Neuronal stem cell (in vitro differentiated cells): ENCODE measurements around the gene SERPINB4.

Experiments used
- DNase-seq: peaks from one replicate; pipeline ENCODE4 v3.0.0-alpha.2; 2013; ENCODE audit warnings: low spot score
- H2AFZ ChIP-seq: one replicate; pipeline ENCODE4 v1.6.1; 2013; ENCODE audit warnings: mild to moderate bottlenecking, low read length, inconsistent platforms
- H2AK5ac ChIP-seq: 2 replicates; pipeline ENCODE4 v1.6.1; 2013; ENCODE audit warnings: low read depth, mild to moderate bottlenecking, inconsistent platforms, low read length, moderate library complexity, mixed read lengths
- H2BK120ac ChIP-seq: 2 replicates; pipeline ENCODE4 v1.6.1; 2013; ENCODE audit warnings: low read depth, mild to moderate bottlenecking, inconsistent platforms, low read length, moderate library complexity, mixed read lengths
- H2BK12ac ChIP-seq: one replicate; pipeline ENCODE4 v1.6.1; 2013; ENCODE audit warnings: low read length, inconsistent platforms
- H2BK15ac ChIP-seq: 2 replicates; pipeline ENCODE4 v1.6.1; 2013; ENCODE audit warnings: mild to moderate bottlenecking, low read length, inconsistent platforms, mixed read lengths
- H2BK5ac ChIP-seq: one replicate; pipeline ENCODE4 v1.6.1; 2013; ENCODE audit warnings: inconsistent platforms, mild to moderate bottlenecking, low read length, moderate library complexity
- H3K14ac ChIP-seq: one replicate; pipeline ENCODE4 v1.6.1; 2013; ENCODE audit warnings: low read length, inconsistent platforms
- H3K18ac ChIP-seq: 2 replicates; pipeline ENCODE4 v1.6.1; 2013; ENCODE audit warnings: low read length, inconsistent platforms
- H3K23ac ChIP-seq: 2 replicates; pipeline ENCODE4 v1.6.1; 2013; ENCODE audit warnings: low read depth, mild to moderate bottlenecking, mixed read lengths, low read length, inconsistent platforms; ENCODE audit not compliant: poor library complexity
- H3K27ac ChIP-seq: replicated peaks from 3 replicates; pipeline ENCODE4 v1.5.1; 2013; ENCODE audit warnings: low read length, inconsistent platforms
- H3K27me3 ChIP-seq, 3 experiments: 2 replicates each; pipeline ENCODE4 v1.6.1; 2013; ENCODE audit warnings: low read length in 3 of 3, mild to moderate bottlenecking in 2 of 3, inconsistent platforms in 1 of 3, low read depth in 1 of 3, mixed read lengths in 1 of 3, moderate library complexity in 1 of 3; ENCODE audit not compliant: control insufficient read depth in 3 of 3, insufficient read depth in 3 of 3
- H3K36me3 ChIP-seq, 2 donors: replicated peaks in 1 of 2; 2 replicates each; pipeline ENCODE4 v1.6.1; 2013; ENCODE audit warnings: low read length in 2 of 2; ENCODE audit not compliant: control insufficient read depth in 2 of 2, insufficient read depth in 2 of 2
- H3K4ac ChIP-seq: 2 replicates; pipeline ENCODE4 v1.6.1; 2013; ENCODE audit warnings: inconsistent platforms, mild to moderate bottlenecking, low read length, moderate library complexity
- H3K4me1 ChIP-seq, 2 donors: 1 replicate in 1 of 2; 2 replicates in 1 of 2; pipeline ENCODE4 v1.6.1; 2013; ENCODE audit warnings: low read length in 2 of 2, low read depth in 1 of 2; ENCODE audit not compliant: control insufficient read depth in 2 of 2, insufficient read depth in 1 of 2
- H3K4me2 ChIP-seq: one replicate; pipeline ENCODE4 v1.6.1; 2013; ENCODE audit warnings: mild to moderate bottlenecking, low read length, inconsistent platforms; ENCODE audit not compliant: insufficient read depth, poor library complexity, severe bottlenecking
- H3K4me3 ChIP-seq, 2 donors: 2 replicates each; pipeline ENCODE4 v1.5.1; 2013; ENCODE audit warnings: low read length in 2 of 2, mild to moderate bottlenecking in 2 of 2, inconsistent platforms in 1 of 2, moderate library complexity in 1 of 2
- H3K79me1 ChIP-seq: one replicate; pipeline ENCODE4 v1.6.1; 2013; ENCODE audit warnings: low read depth, mild to moderate bottlenecking, inconsistent platforms, low read length, moderate library complexity
- H3K9ac ChIP-seq: one replicate; pipeline ENCODE4 v1.6.1; 2013; ENCODE audit warnings: mild to moderate bottlenecking, low read depth, low read length, inconsistent platforms; ENCODE audit not compliant: poor library complexity
- H3K9me3 ChIP-seq, 2 donors: replicated peaks in 1 of 2; 2 replicates each; pipeline versions ENCODE3 to v1.6.1; 2013; ENCODE audit warnings: low read length in 2 of 2, mild to moderate bottlenecking in 2 of 2, inconsistent platforms in 1 of 2, low read depth in 1 of 2, mixed read lengths in 1 of 2, moderate library complexity in 1 of 2; ENCODE audit not compliant: control insufficient read depth in 2 of 2, insufficient read depth in 1 of 2
- H4K8ac ChIP-seq: one replicate; pipeline ENCODE4 v1.6.1; 2013; ENCODE audit warnings: low read depth, mild to moderate bottlenecking, inconsistent platforms, low read length, moderate library complexity
- H4K91ac ChIP-seq: one replicate; pipeline ENCODE4 v1.6.1; 2013; ENCODE audit warnings: low read length, low read depth, mild to moderate bottlenecking, inconsistent platforms; ENCODE audit not compliant: poor library complexity
- WGBS, 2 donors: extraction: QIAGEN DNeasy Blood & Tissue Kit; methylation state at CpG; one replicate each; pipeline ENCODE4 v1.1.7; 2013; ENCODE audit warnings: missing lambda C conversion rate in 2 of 2, mixed read lengths in 1 of 2; ENCODE audit not compliant: insufficient read length in 2 of 2, insufficient replicate concordance in 1 of 2; ENCODE audit errors: extremely low coverage in 2 of 2; 5-methylcytosine and 5-hydroxymethylcytosine counted together

The SERPINB4 gene

DNA sequence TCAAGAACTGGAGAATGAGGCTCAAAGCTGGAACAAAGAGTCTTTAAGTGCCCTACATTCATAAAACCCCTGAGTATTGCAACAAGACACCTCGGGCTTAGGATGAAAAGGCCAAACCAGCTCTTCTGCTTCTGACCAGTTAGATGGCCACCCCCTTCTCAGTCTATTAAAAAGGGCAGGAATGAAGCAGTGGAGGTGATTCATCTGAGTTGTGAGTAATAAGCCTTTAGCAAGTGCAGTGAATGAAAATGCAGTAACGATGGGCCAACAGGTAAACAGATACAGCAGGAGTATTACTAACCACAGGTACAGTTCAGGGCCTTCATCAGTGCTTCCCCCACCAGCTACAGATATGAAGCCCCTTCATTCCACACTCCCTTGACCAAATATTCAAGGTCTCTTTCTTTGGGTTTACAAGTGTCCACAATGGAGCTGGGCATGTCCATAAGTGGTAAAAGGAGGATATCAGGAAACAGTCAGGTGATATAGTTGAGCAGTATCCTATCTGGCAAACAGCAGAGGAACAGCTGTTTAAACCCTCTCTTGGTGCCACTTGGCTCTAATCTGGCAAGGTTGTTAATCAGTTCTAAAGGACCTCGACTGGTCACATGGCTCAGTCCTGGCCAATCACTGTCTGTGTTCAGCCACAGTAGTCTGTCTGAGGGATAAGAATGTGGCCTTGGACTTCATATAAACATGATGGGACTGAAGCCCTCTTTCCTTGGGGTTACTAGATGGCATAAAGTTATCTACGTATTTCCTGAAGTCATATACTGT lies 39.1 kb downstream of the SERPINB4 start:
- no peak overlapping the region for H3K4me3 ChIP-seq
- DNase-seq = no peak
- no peak overlapping the region for H2BK12ac ChIP-seq
- no peak overlapping the region for H2AK5ac ChIP-seq
- no peak overlapping the region for H2BK5ac ChIP-seq
- no peak overlapping the region for H3K4me2 ChIP-seq
- no peak overlapping the region for H3K27ac ChIP-seq
- H3K9ac ChIP-seq = no peak overlapping the region
- no peak overlapping the region for H2BK120ac ChIP-seq
- no peak overlapping the region for H3K14ac ChIP-seq
- no peaks in the 10 kb centered on the region for H3K27me3 ChIP-seq
- no peak overlapping the region for H3K18ac ChIP-seq
- H3K79me1 ChIP-seq = no peaks in the 10 kb centered on the region
- H2AFZ ChIP-seq = no peak overlapping the region
- H3K4me1 ChIP-seq = no peaks in the 10 kb centered on the region
- no peak overlapping the region for H4K91ac ChIP-seq
- no peak overlapping the region for H4K8ac ChIP-seq
- H2BK15ac ChIP-seq = no peak overlapping the region
- H3K23ac ChIP-seq = no peak overlapping the region
- H3K36me3 ChIP-seq = no peaks in the 10 kb centered on the region
- no CpG with 5 or more reads among the region's 4 CpGs for WGBS, 2 donors
- H3K9me3 ChIP-seq = no peaks in the 10 kb centered on the region
- H3K4ac ChIP-seq = no peak overlapping the region

- Histone ChIP-seq H3K23ac (no peak overlapping the region), H3K4me2 (no peak overlapping the region), H2BK5ac (no peak overlapping the region), H4K8ac (no peak overlapping the region), H4K91ac (no peak overlapping the region), H3K36me3 (no peaks in the 10 kb centered on the region), H3K27ac (no peak overlapping the region), H2BK15ac (no peak overlapping the region), H3K4me3 (no peak overlapping the region), H3K18ac (no peak overlapping the region), H3K79me1 (no peaks in the 10 kb centered on the region), H2AFZ (no peak overlapping the region), H2BK12ac (no peak overlapping the region), H3K27me3 (no peaks in the 10 kb centered on the region), H3K4me1 (no peaks in the 10 kb centered on the region), H3K9ac (no peak overlapping the region), H2BK120ac (no peak overlapping the region), H3K9me3 (no peaks in the 10 kb centered on the region), H3K4ac (no peak overlapping the region), H3K14ac (no peak overlapping the region), H2AK5ac (no peak overlapping the region)
- DNase-seq = no peak
- no CpG with 5 or more reads among the region's 1 CpG for WGBS, 2 donors
Observed at GRCh38 chr18:63603772-63604171, 40.3 kb downstream of the SERPINB4 start.

GRCh38 chr18:63603355-63603754 lies 40.7 kb downstream of the SERPINB4 start:
- no peak overlapping the region for H3K14ac ChIP-seq
- H2BK5ac ChIP-seq = no peak overlapping the region
- H3K36me3 ChIP-seq = no peaks in the 10 kb centered on the region
- no peak overlapping the region for H4K91ac ChIP-seq
- no peak overlapping the region for H4K8ac ChIP-seq
- H2AK5ac ChIP-seq = no peak overlapping the region
- DNase-seq = no peak
- H3K4me3 ChIP-seq = no peak overlapping the region
- no peak overlapping the region for H2BK120ac ChIP-seq
- no peaks in the 10 kb centered on the region for H3K27me3 ChIP-seq
- no peak overlapping the region for H3K27ac ChIP-seq
- H3K23ac ChIP-seq = no peak overlapping the region
- no peaks in the 10 kb centered on the region for H3K4me1 ChIP-seq
- H2AFZ ChIP-seq = no peak overlapping the region
- H3K4ac ChIP-seq = no peak overlapping the region
- H3K4me2 ChIP-seq = no peak overlapping the region
- WGBS, 2 donors = no CpG with 5 or more reads among the region's 1 CpG
- no peaks in the 10 kb centered on the region for H3K79me1 ChIP-seq
- no peak overlapping the region for H2BK12ac ChIP-seq
- no peak overlapping the region for H3K9ac ChIP-seq
- H3K18ac ChIP-seq = no peak overlapping the region
- no peaks in the 10 kb centered on the region for H3K9me3 ChIP-seq
- H2BK15ac ChIP-seq = no peak overlapping the region

DNA sequence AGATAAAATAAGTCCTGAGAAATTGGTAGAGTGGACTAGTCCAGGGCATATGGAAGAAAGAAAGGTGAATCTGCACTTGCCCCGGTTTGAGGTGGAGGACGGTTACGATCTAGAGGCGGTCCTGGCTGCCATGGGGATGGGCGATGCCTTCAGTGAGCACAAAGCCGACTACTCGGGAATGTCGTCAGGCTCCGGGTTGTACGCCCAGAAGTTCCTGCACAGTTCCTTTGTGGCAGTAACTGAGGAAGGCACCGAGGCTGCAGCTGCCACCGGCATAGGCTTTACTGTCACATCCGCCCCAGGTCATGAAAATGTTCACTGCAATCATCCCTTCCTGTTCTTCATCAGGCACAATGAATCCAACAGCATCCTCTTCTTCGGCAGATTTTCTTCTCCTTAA lies 47.1 kb downstream of the SERPINB4 start:
- H2BK120ac ChIP-seq = no peak overlapping the region
- no peak overlapping the region for H3K14ac ChIP-seq
- H3K9me3 ChIP-seq = no peaks in the 10 kb centered on the region
- no peak overlapping the region for H4K91ac ChIP-seq
- DNase-seq = no peak
- no peak overlapping the region for H2BK12ac ChIP-seq
- H3K9ac ChIP-seq = no peak overlapping the region
- H3K79me1 ChIP-seq = no peaks in the 10 kb centered on the region
- no peak overlapping the region for H2AFZ ChIP-seq
- H3K36me3 ChIP-seq = no peaks in the 10 kb centered on the region
- H3K27ac ChIP-seq = no peak overlapping the region
- H2BK15ac ChIP-seq = no peak overlapping the region
- H4K8ac ChIP-seq = no peak overlapping the region
- H3K4me3 ChIP-seq = no peak overlapping the region
- no CpG with 5 or more reads among the region's 14 CpGs for WGBS, 2 donors
- H2AK5ac ChIP-seq = no peak overlapping the region
- H3K4ac ChIP-seq = no peak overlapping the region
- no peak overlapping the region for H3K23ac ChIP-seq
- H3K18ac ChIP-seq = no peak overlapping the region
- no peaks in the 10 kb centered on the region for H3K27me3 ChIP-seq
- H3K4me1 ChIP-seq = no peaks in the 10 kb centered on the region
- no peak overlapping the region for H3K4me2 ChIP-seq
- H2BK5ac ChIP-seq = no peak overlapping the region
